HG03039 (cell line): ENCODE results near the gene PDC.
"Not testable (repeated sequence)": the region's sequence is repeated elsewhere in the genome, so short reads cannot be mapped to it uniquely, and the experiment has no call there.

Experiments
- ATAC-seq: cut with Tn5 transposase; IDR thresholded peaks from one replicate; pipeline ENCODE4 v1.9.1; 2021; ENCODE audit warnings: mild to moderate bottlenecking, moderate library complexity; ENCODE audit not compliant: unreplicated experiment

PDC gene

GRCh38 chr1:186465946-186466345, 5.0 kb upstream of the PDC start:
- no peak for ATAC-seq

GRCh38 chr1:186465491-186465890, 4.6 kb upstream of the PDC start:
- not testable (repeated sequence) for ATAC-seq

GRCh38 chr1:186463926-186464325, 3.0 kb upstream of the PDC start:
- ATAC-seq, result no peak

GRCh38 chr1:186463511-186463910, 2.6 kb upstream of the PDC start:
- ATAC-seq, result no peak

- not testable (repeated sequence) for ATAC-seq
Measured at GRCh38 chr1:186459161-186459560, 1.8 kb downstream of the PDC start.

GRCh38 chr1:186456729-186457255, 4.1 kb downstream of the PDC start:
- ATAC-seq, result no peak

- no peak for ATAC-seq
Measured at GRCh38 chr1:186454981-186455380, 5.9 kb downstream of the PDC start.

GRCh38 chr1:186446152-186446551, 14.8 kb downstream of the PDC start:
- ATAC-seq, result no peak

- peak; percentile 55 for ATAC-seq
Measured at GRCh38 chr1:186443638-186444037, 17.3 kb downstream of the PDC start.

GRCh38 chr1:186442651-186443375, 18.1 kb downstream of the PDC start:
- ATAC-seq, result no peak

GRCh38 chr1:186440584-186440983, 20.3 kb downstream of the PDC start:
- ATAC-seq, result no peak

- ATAC-seq, result no peak
Measured at GRCh38 chr1:186438567-186438966, 22.3 kb downstream of the PDC start.

GRCh38 chr1:186435336-186435735, 25.6 kb downstream of the PDC start:
- no peak for ATAC-seq

- ATAC-seq, result no peak
Measured at GRCh38 chr1:186429017-186429416, 31.9 kb downstream of the PDC start.

- no peak for ATAC-seq
Measured at GRCh38 chr1:186426118-186426517, 34.8 kb downstream of the PDC start.

- ATAC-seq, result no peak
Measured at GRCh38 chr1:186424539-186424938, 36.4 kb downstream of the PDC start.

GRCh38 chr1:186421446-186421845, 39.5 kb downstream of the PDC start:
- ATAC-seq, result no peak

- ATAC-seq, result peak; percentile 93
Measured at GRCh38 chr1:186420923-186421322, 40.0 kb downstream of the PDC start.

GRCh38 chr1:186420311-186420710, 40.6 kb downstream of the PDC start:
- ATAC-seq, result no peak

GRCh38 chr1:186418503-186418902, 42.4 kb downstream of the PDC start:
- no peak for ATAC-seq

GRCh38 chr1:186413319-186413718, 47.6 kb downstream of the PDC start:
- ATAC-seq, result no peak

- no peak for ATAC-seq
Measured at GRCh38 chr1:186409091-186409490, 51.8 kb downstream of the PDC start.
